Natural killer cell (primary cell): ENCODE measurements around the gene CEP68. TPM values are rescaled to one million over a fixed set of nuclear protein-coding genes. Genes with fewer than 3 reads are reported as not detected.

Source experiments
- ATAC-seq, 3 donors: fragments of 150-1000 bp in 2 of 3; fragments of 200-7000 bp in 1 of 3; cut with Tn5 transposase; 1 replicate in 1 of 3; 2 replicates in 2 of 3; pipeline ENCODE4 v1.10.0; 2021; ENCODE audit warnings: mild to moderate bottlenecking in 2 of 3, moderate library complexity in 2 of 3
- DNase-seq, 2 donors: peaks; one replicate each; pipeline versions ENCODE4 v3.0.0 to v3.0.0-alpha.2; 2013 to 2021; ENCODE audit warnings: mixed read lengths in 1 of 2
- H3K27ac ChIP-seq: one replicate; pipeline ENCODE4 v1.5.1; 2013; ENCODE audit warnings: mild to moderate bottlenecking, low read length
- H3K27me3 ChIP-seq: one replicate; pipeline ENCODE4 v1.6.1; 2013; ENCODE audit warnings: low read length; ENCODE audit not compliant: control insufficient read depth, insufficient read depth
- H3K36me3 ChIP-seq: one replicate; pipeline ENCODE4 v1.6.1; 2013; ENCODE audit warnings: low read length; ENCODE audit not compliant: control insufficient read depth, insufficient read depth
- H3K4me1 ChIP-seq: one replicate; pipeline ENCODE4 v1.6.1; 2013; ENCODE audit warnings: low read length; ENCODE audit not compliant: control insufficient read depth, insufficient read depth
- H3K4me3 ChIP-seq: one replicate; pipeline ENCODE4 v1.5.1; 2013; ENCODE audit warnings: low read length
- H3K9me3 ChIP-seq: one replicate; pipeline ENCODE4 v1.6.1; 2013; ENCODE audit warnings: low read length; ENCODE audit not compliant: control insufficient read depth, insufficient read depth
- H3K27ac Mint-ChIP-seq, 2 donors: one replicate each; pipeline ENCODE4 v1.8.0; 2022; ENCODE audit warnings: mild to moderate bottlenecking in 2 of 2, mixed read lengths in 2 of 2, moderate library complexity in 1 of 2
- H3K27me3 Mint-ChIP-seq, 2 donors: one replicate each; pipeline ENCODE4 v1.8.0; 2022; ENCODE audit warnings: low read depth in 2 of 2, mixed read lengths in 2 of 2
- H3K36me3 Mint-ChIP-seq: one replicate; pipeline ENCODE4 v1.8.0; 2022; ENCODE audit warnings: mixed read lengths
- H3K4me1 Mint-ChIP-seq, 2 donors: one replicate each; pipeline ENCODE4 v1.8.0; 2022; ENCODE audit warnings: mixed read lengths in 2 of 2
- H3K4me3 Mint-ChIP-seq: one replicate; pipeline ENCODE4 v1.8.0; 2022; ENCODE audit warnings: mild to moderate bottlenecking, moderate library complexity, mixed read lengths
- H3K9me3 Mint-ChIP-seq, 2 donors: one replicate each; pipeline ENCODE4 v1.8.0; 2022; ENCODE audit warnings: mixed read lengths in 2 of 2
- WGBS: methylation state at CpG from one replicate; pipeline ENCODE4 v1.1.7; 2013; ENCODE audit warnings: missing lambda C conversion rate; ENCODE audit not compliant: insufficient coverage; 5-methylcytosine and 5-hydroxymethylcytosine counted together
- intact Hi-C: fragments of 100-400 bp; cut with micrococcal nuclease; formaldehyde crosslinking; loops from one replicate; pipeline ENCODE4 v1.14.2; 2022
- total RNA-seq, 4 donors: library from RNA; stranded (reverse); fragments of 120-200 nt in 1 of 4; gene quantifications; one replicate each; pipeline versions ENCODE4 v1.2.3 to v1.2.4, GENCODE V29; 2013 to 2022
- TF ChIP-seq, protein P1 (sequence below): fragments of 200-600 bp; IDR thresholded peaks from one replicate; pipeline ENCODE4 v1.8.0; 2022; ENCODE audit warnings: antibody characterized with exemption

CEP68 gene
- total RNA-seq, 3 donors from 2014 or later (not counting 1 experiment from before 2014, with no cell fraction given) = 5.6 to 8.3 (median 5.8) TPM

DNA sequence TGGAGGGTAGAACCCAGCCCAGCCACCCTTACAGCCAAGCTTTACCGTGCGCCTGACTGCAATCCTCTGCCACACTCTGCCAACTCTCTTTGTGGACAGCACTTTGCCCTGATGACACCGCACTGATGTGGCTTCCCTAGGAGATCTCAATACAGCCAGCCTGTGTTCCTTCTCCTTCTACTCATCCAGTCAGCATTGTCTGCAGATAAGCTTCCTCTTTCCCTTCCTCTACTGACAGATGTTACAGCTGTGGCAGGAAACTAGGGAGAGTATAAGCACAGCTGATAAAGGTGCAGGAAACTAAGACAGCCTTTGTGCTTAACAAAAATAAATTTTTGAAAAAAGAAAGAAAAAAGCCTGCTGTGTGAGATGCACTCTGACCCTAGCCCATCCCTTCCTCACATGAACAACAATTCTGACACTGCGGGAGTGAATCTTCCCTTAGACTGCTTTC, 25.0 kb downstream of the CEP68 start:
- Mint-ChIP-seq H3K9me3 (no peaks in the 10 kb centered on the region), H3K27me3 (no peaks in the 10 kb centered on the region), H3K27ac (peak overlapping the region; percentile 54 to 61), H3K36me3 (no peaks in the 10 kb centered on the region), H3K4me1 (peaks cover 12 to 21% of the 10 kb centered on the region in 2 donors), H3K4me3 (no peak overlapping the region)
- 41% methylated on average over 4 of the region's 4 CpGs for WGBS
- Histone ChIP-seq H3K4me1 (no peaks in the 10 kb centered on the region), H3K27ac (no peak overlapping the region), H3K36me3 (peaks cover 63% of the 10 kb centered on the region), H3K4me3 (no peak overlapping the region), H3K9me3 (no peaks in the 10 kb centered on the region), H3K27me3 (no peaks in the 10 kb centered on the region)
- TF ChIP-seq, protein P1, sequence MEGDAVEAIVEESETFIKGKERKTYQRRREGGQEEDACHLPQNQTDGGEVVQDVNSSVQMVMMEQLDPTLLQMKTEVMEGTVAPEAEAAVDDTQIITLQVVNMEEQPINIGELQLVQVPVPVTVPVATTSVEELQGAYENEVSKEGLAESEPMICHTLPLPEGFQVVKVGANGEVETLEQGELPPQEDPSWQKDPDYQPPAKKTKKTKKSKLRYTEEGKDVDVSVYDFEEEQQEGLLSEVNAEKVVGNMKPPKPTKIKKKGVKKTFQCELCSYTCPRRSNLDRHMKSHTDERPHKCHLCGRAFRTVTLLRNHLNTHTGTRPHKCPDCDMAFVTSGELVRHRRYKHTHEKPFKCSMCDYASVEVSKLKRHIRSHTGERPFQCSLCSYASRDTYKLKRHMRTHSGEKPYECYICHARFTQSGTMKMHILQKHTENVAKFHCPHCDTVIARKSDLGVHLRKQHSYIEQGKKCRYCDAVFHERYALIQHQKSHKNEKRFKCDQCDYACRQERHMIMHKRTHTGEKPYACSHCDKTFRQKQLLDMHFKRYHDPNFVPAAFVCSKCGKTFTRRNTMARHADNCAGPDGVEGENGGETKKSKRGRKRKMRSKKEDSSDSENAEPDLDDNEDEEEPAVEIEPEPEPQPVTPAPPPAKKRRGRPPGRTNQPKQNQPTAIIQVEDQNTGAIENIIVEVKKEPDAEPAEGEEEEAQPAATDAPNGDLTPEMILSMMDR = no peak
- intact Hi-C loops = no loop called here
- ATAC-seq (peak; percentile 12 to 45 (median 35)), DNase-seq (no peak)

DNA sequence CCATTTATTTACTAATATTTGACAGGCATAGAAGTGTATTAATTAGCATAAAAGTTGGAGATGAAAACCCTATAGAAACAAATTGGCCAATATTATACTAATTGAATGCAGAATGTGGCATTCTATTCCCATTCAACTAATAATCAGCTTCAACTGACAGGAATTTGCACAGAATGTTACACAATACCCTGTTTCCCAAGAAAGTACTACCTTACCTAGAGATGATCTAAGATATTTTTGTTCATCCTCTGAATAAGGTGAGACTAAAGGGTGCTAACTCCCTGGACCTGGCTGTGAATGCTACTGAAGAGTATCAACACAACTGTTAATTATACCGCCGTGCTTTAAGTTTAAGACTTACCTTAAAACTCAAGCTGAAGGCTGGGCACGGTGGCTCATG, 28.9 kb downstream of the CEP68 start:
- Histone ChIP-seq H3K36me3 (peaks cover 68% of the 10 kb centered on the region), H3K4me3 (no peak overlapping the region), H3K27me3 (no peaks in the 10 kb centered on the region), H3K27ac (no peak overlapping the region), H3K4me1 (no peaks in the 10 kb centered on the region), H3K9me3 (no peaks in the 10 kb centered on the region)
- intact Hi-C loops = no loop called here
- Mint-ChIP-seq H3K9me3 (no peaks in the 10 kb centered on the region), H3K36me3 (no peaks in the 10 kb centered on the region), H3K4me3 (no peak overlapping the region), H3K27ac (no peak overlapping the region), H3K4me1 (peaks cover 26 to 38% of the 10 kb centered on the region in 2 donors), H3K27me3 (no peaks in the 10 kb centered on the region)
- ATAC-seq (no peak), DNase-seq (no peak)
- WGBS = 100% methylated on average over 2 of the region's 3 CpGs
- TF ChIP-seq, protein P1 = no peak

DNA sequence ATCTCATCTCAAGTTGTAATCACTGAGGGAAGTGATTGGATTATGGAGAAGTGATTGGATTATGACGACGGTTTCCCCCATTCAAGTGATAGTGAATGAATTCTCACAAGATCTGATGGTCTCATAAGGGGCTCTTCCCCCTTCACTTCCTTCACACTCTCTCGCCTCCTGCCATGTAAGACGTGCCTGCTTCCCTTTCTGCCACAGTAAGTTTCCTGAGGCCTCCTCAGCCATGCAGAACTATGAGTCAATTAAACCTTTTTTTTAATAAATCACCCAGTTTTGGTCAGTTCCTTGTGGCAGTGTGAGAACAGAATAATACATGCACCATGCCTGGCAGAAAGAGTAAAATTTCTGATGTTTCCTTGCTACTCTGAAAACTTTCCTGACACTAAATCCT, 36.6 kb downstream of the CEP68 start:
- no peak for DNase-seq
- no peak overlapping the region for H3K27ac ChIP-seq
- 75% methylated on average over 2 of the region's 4 CpGs for WGBS
- TF ChIP-seq, protein P1 = no peak
- H3K36me3 ChIP-seq = peaks cover 71% of the 10 kb centered on the region
- no peaks in the 10 kb centered on the region for H3K9me3 ChIP-seq
- H3K4me1 ChIP-seq = no peaks in the 10 kb centered on the region
- H3K9me3 Mint-ChIP-seq = no peaks in the 10 kb centered on the region
- no peak overlapping the region for H3K4me3 ChIP-seq
- H3K27me3 ChIP-seq = no peaks in the 10 kb centered on the region
- H3K36me3 Mint-ChIP-seq = peaks cover 9% of the 10 kb centered on the region
- ATAC-seq = peak in 1 of 3 donors; percentile 16
- intact Hi-C loops = no loop called here
- H3K4me3 Mint-ChIP-seq = no peak overlapping the region
- H3K27ac Mint-ChIP-seq = peak overlapping the region; percentile 29 to 77
- no peaks in the 10 kb centered on the region for H3K27me3 Mint-ChIP-seq
- peaks cover 42 to 47% of the 10 kb centered on the region in 2 donors for H3K4me1 Mint-ChIP-seq

- Mint-ChIP-seq H3K27me3 (no peaks in the 10 kb centered on the region), H3K4me1 (peaks cover 38 to 43% of the 10 kb centered on the region in 2 donors), H3K36me3 (peaks cover 9% of the 10 kb centered on the region), H3K4me3 (no peak overlapping the region), H3K27ac (peak overlapping the region; percentile 29 to 77), H3K9me3 (no peaks in the 10 kb centered on the region)
- DNase-seq (no peak), ATAC-seq (no peak)
- Histone ChIP-seq H3K4me3 (no peak overlapping the region), H3K36me3 (peaks cover 67% of the 10 kb centered on the region), H3K9me3 (no peaks in the 10 kb centered on the region), H3K27ac (no peak overlapping the region), H3K27me3 (no peaks in the 10 kb centered on the region), H3K4me1 (no peaks in the 10 kb centered on the region)
- TF ChIP-seq, protein P1 = no peak
- intact Hi-C loops = no loop called here
Measured at GRCh38 chr2:65093211-65093610, 37.0 kb downstream of the CEP68 start.
